ENCODE data around the gene C4orf50. TPM values are rescaled to one million over a fixed set of nuclear protein-coding genes. Genes with fewer than 3 reads are reported as not detected.

The C4orf50 gene
- total and polyA plus RNA-seq, 7 donors = not detected

DNA sequence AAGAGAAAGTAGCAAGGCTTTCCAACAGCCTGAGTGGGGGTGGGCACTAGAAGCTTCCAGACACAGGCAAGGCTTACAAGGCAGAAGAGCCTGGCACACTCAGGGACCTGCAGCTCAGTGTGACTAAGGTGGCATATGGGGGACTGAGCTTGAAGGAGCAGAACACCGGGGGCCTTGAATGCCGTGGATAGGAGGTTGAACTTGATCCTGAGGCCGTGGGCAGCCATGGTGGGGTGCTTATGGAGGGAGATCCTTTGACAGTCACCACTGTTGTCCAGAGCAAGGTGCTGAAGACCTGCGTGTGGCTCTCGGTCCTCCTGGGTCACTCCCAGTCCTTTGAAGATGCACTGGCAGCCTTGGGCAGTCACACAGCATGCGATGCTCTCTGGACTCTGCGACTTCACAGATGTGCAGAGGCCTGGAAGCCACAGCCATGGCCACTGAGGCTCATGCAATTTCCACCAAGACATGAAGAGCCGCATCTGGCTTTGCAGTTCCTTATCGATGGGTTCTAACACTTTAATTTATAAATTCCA, 18.3 kb downstream of the C4orf50 start:
- intact Hi-C loops (cut with DNase I) = loop anchor here in 1 of 2 donors (1.0 to 5.0 kb wide), 2 partner anchors 86 to 327 kb away; no protein-coding TSS in a partner anchor
- peak in 1 of 2 donors; percentile 34 for DNase-seq
- Histone ChIP-seq H3K27me3 (ENCODE audit: insufficient read depth in 3 of 3, low read length in 2 of 3) (peaks cover 0 to 4% (median 0%) of the 10 kb centered on the region in 3 donors), H3K4me1 (no peaks in the 10 kb centered on the region), H3K9me3 (no peaks in the 10 kb centered on the region), H3K36me3 (ENCODE audit: insufficient read depth in 1 of 2, low read depth in 1 of 2) (no peaks in the 10 kb centered on the region), H3K4me3 (no peak overlapping the region), H3K27ac (no peak overlapping the region)
- WGBS, 3 donors = 81 to 84% (median 82%) methylated on average over 9 of the region's 9 CpGs
- no peak for ATAC-seq
- TF ChIP-seq, protein P1, sequence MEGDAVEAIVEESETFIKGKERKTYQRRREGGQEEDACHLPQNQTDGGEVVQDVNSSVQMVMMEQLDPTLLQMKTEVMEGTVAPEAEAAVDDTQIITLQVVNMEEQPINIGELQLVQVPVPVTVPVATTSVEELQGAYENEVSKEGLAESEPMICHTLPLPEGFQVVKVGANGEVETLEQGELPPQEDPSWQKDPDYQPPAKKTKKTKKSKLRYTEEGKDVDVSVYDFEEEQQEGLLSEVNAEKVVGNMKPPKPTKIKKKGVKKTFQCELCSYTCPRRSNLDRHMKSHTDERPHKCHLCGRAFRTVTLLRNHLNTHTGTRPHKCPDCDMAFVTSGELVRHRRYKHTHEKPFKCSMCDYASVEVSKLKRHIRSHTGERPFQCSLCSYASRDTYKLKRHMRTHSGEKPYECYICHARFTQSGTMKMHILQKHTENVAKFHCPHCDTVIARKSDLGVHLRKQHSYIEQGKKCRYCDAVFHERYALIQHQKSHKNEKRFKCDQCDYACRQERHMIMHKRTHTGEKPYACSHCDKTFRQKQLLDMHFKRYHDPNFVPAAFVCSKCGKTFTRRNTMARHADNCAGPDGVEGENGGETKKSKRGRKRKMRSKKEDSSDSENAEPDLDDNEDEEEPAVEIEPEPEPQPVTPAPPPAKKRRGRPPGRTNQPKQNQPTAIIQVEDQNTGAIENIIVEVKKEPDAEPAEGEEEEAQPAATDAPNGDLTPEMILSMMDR (IDR thresholded peaks at IDR 0.05) = no peak

GRCh38 chr4:5999356-5999755, 18.9 kb downstream of the C4orf50 start:
- Histone ChIP-seq H3K27ac (no peak overlapping the region), H3K27me3 (ENCODE audit: insufficient read depth in 3 of 3, low read length in 2 of 3) (peaks cover 0 to 10% (median 2%) of the 10 kb centered on the region in 3 donors), H3K4me3 (no peak overlapping the region), H3K4me1 (no peaks in the 10 kb centered on the region), H3K9me3 (no peaks in the 10 kb centered on the region), H3K36me3 (ENCODE audit: insufficient read depth in 1 of 2, low read depth in 1 of 2) (no peaks in the 10 kb centered on the region)
- TF ChIP-seq, protein P1 (IDR thresholded peaks at IDR 0.05) = no peak
- ATAC-seq = no peak
- DNase-seq = no peak
- intact Hi-C loops (cut with DNase I) = loop anchor here in 1 of 2 donors (1.0 to 5.0 kb wide), 2 partner anchors 87 to 328 kb away; no protein-coding TSS in a partner anchor
- WGBS, 3 donors = 65 to 74% (median 68%) methylated on average over 6 of the region's 6 CpGs

GRCh38 chr4:5998333-5998936, 19.8 kb downstream of the C4orf50 start:
- peak in 3 of 4 donors; percentile 54 to 65 (median 60) for ATAC-seq
- Histone ChIP-seq H3K4me3 (no peak overlapping the region), H3K27ac (no peak overlapping the region), H3K27me3 (ENCODE audit: insufficient read depth in 3 of 3, low read length in 2 of 3) (peaks cover 0 to 10% (median 2%) of the 10 kb centered on the region in 3 donors), H3K4me1 (no peaks in the 10 kb centered on the region), H3K9me3 (no peaks in the 10 kb centered on the region), H3K36me3 (ENCODE audit: insufficient read depth in 1 of 2, low read depth in 1 of 2) (no peaks in the 10 kb centered on the region)
- 1 to 3% (median 2%) methylated on average over 9 of the region's 9 CpGs for WGBS, 3 donors
- intact Hi-C loops (cut with DNase I) = loop anchor here in 1 of 2 donors (5.0 kb wide), 1 partner anchor 329 kb away; no protein-coding TSS in a partner anchor
- peak; percentile 25 to 41 for DNase-seq
- TF ChIP-seq, protein P1 (IDR thresholded peaks at IDR 0.05) = peak; percentile 68

- intact Hi-C loops (cut with DNase I) = loop anchor here in 1 of 2 donors (5.0 kb wide), 1 partner anchor 331 kb away; no protein-coding TSS in a partner anchor
- no peak overlapping the region for H3K4me3 ChIP-seq
- H3K27ac ChIP-seq = no peak overlapping the region
- H3K4me1 ChIP-seq = no peaks in the 10 kb centered on the region
- ATAC-seq (no peak), DNase-seq (no peak)
- H3K9me3 ChIP-seq = no peaks in the 10 kb centered on the region
- TF ChIP-seq, protein P1 (IDR thresholded peaks at IDR 0.05) = no peak
- 23 to 28% (median 26%) methylated on average over 4 of the region's 4 CpGs for WGBS, 3 donors
- H3K36me3 ChIP-seq (ENCODE audit: insufficient read depth in 1 of 2, low read depth in 1 of 2) = no peaks in the 10 kb centered on the region
- peaks cover 0 to 10% (median 5%) of the 10 kb centered on the region in 3 donors for H3K27me3 ChIP-seq (ENCODE audit: insufficient read depth in 3 of 3, low read length in 2 of 3)
Observed at GRCh38 chr4:5996641-5997040, 21.6 kb downstream of the C4orf50 start.
